ENCODE measurements around the gene CEP63. TPM values are rescaled to one million over a fixed set of nuclear protein-coding genes. Genes with fewer than 3 reads are reported as not detected.

Gene CEP63
- total RNA-seq (10 to 100 TPM; 16.6 to 74.1 (median 22.8) TPM), polyA plus RNA-seq (10 to 100 TPM; 18.8 to 22.2 TPM)
- long read RNA-seq, donor 1, partial matches to known transcripts = 38 of 72 reads
- long read RNA-seq, donor 1, other reads (novel, unspliced or antisense) = 26 of 72 reads
- long read RNA-seq, donor 2, partial matches to known transcripts = 108 of 159 reads
- long read RNA-seq, donor 2, other reads (novel, unspliced or antisense) = 49 of 159 reads
- long read RNA-seq, donor 3, partial matches to known transcripts = 2 of 43 reads
- long read RNA-seq, donor 3, other reads (novel, unspliced or antisense) = 33 of 43 reads

DNA sequence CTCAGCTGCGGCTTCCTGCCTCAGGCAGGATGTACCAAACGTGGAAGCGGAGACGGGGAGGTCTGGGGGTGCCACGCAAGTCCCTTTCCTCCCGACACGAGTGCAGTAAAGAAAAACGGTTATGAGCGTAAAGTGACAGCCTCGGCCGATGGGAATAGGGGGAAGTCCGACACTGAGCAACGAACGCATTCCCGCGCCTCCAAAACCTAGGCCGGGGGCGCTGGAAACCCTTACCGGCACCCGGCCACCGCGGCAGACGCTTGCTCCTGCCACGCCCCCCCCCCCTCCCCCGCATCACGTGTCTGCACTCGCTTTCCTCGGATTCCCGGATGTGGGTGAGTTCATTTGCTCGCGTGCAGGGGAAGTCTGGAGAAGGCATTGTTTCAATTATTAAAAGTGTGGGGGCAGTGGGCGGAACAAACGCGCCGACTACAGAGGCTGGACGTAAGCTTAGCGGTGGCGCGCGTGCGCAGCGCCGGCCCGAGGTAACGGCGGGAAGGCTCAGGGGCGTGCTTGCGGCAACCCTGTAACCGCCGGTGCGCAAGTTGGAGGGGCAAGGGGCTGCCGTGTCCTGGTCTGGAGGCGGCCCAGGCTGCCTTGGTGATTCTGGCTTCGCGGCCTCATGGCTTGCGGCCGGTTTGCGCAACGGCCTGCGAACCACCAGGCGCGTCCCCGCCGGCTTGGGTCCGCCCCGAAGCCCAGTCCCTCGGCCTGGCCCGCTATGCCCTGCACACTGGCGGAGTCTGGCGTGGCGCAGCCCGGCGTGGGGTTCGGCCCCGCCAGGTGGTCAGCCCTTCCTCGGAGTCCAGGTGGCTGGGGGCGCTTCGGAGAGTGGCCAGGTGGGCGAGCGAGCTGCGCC is at the start of gene CEP63, which contains the start of gene ANAPC13:
TSS of gene CEP63 (plus strand) at position 340 of the 859 bp plus-strand sequence. CDS start 9,264 bp downstream, outside the sequence.
TSS of gene ANAPC13 (minus strand) at position 268 of the 859 bp plus-strand sequence. CDS start 3,081 bp downstream, outside the sequence.
- Histone ChIP-seq H3K4me3 (peak within 1 kb of the TSS; percentile 88), H3K36me3 (no peaks in the 10 kb centered on the region), H3K9me3 (no peaks in the 10 kb centered on the region), H3K27ac (peak within 1 kb of the TSS; percentile 92 to 93), H3K4me1 (ENCODE audit: insufficient read depth) (peaks cover 5% of the 10 kb centered on the region), H3K27me3 (no peaks in the 10 kb centered on the region)
- 0% methylated on average over 64 to 81 of the region's 81 CpGs for WGBS, 3 donors
- peak; percentile 91 to 95 (median 92) for DNase-seq
- no peak for TF ChIP-seq EP300 (IDR thresholded peaks at IDR 0.05)
- TF ChIP-seq, protein P1, sequence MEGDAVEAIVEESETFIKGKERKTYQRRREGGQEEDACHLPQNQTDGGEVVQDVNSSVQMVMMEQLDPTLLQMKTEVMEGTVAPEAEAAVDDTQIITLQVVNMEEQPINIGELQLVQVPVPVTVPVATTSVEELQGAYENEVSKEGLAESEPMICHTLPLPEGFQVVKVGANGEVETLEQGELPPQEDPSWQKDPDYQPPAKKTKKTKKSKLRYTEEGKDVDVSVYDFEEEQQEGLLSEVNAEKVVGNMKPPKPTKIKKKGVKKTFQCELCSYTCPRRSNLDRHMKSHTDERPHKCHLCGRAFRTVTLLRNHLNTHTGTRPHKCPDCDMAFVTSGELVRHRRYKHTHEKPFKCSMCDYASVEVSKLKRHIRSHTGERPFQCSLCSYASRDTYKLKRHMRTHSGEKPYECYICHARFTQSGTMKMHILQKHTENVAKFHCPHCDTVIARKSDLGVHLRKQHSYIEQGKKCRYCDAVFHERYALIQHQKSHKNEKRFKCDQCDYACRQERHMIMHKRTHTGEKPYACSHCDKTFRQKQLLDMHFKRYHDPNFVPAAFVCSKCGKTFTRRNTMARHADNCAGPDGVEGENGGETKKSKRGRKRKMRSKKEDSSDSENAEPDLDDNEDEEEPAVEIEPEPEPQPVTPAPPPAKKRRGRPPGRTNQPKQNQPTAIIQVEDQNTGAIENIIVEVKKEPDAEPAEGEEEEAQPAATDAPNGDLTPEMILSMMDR (IDR thresholded peaks at IDR 0.05) = peak in 2 of 3 donors; percentile 8 to 30
- peak; percentile 69 for TF ChIP-seq POLR2A (IDR thresholded peaks at IDR 0.05)
- intact Hi-C loops (cut with DNase I) = loop anchor here in 1 of 4 donors (1.0 kb wide), 1 partner anchor 234 kb away; no protein-coding TSS in a partner anchor

DNA sequence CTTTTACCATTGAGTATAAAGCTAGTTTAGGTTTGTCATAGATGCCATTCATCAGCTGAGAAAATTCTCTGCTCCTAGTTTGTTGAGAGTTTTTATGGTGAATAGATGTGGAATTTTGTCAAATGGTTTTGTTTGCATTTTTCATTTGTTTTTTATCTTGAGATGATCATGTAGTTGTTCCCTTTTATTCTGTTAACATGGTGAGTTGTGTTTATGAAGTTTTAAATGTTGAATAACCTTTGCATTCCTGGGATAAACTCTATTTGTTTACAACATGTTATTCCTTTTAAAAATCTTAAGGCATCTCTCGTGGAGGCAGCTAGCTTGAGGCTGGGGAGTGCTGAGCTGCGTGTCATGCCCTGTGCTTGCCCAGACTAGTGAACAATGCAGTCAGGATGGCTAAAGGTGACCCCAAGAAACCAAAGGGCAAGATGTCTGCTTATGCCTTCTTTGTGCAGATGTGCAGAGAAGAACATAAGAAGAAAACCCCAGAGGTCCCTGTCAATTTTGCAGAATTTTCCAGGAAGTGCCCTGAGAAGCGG is 48.6 kb upstream of the CEP63 start:
- DNase-seq = no peak
- TF ChIP-seq EP300 (IDR thresholded peaks at IDR 0.05) (no peak), POLR2A (IDR thresholded peaks at IDR 0.05) (no peak)
- TF ChIP-seq, protein P1 (IDR thresholded peaks at IDR 0.05) = no peak
- 49 to 66% (median 54%) methylated on average over 3 of the region's 3 CpGs for WGBS, 3 donors
- Histone ChIP-seq H3K9me3 (no peaks in the 10 kb centered on the region), H3K27me3 (no peaks in the 10 kb centered on the region), H3K27ac (no peak overlapping the region), H3K4me3 (no peak overlapping the region), H3K36me3 (no peaks in the 10 kb centered on the region), H3K4me1 (ENCODE audit: insufficient read depth) (no peaks in the 10 kb centered on the region)
- intact Hi-C loops (cut with DNase I) = no loop called here

DNA sequence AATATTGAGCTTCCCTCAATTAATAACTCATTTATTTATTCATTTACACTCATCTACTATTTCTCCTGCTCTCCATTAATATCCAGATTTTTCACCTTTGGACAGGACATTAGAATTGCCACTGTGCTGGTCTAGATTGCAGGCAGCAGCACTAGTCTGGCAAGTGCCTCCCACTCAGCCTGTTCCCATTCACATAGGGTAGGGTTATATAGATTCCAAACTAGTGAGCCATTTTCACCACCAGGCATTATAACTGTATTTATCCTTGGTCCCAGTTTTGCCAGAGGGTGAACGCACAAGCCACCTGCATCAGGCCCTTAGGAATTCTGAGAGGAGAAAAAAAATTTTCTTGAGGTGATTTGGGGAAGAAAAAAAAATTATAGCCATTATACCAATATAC is 44.5 kb upstream of the CEP63 start:
- intact Hi-C loops (cut with DNase I) = no loop called here
- WGBS, 3 donors = 89 to 100% (median 94%) methylated on average over 1 of the region's 1 CpG

DNA sequence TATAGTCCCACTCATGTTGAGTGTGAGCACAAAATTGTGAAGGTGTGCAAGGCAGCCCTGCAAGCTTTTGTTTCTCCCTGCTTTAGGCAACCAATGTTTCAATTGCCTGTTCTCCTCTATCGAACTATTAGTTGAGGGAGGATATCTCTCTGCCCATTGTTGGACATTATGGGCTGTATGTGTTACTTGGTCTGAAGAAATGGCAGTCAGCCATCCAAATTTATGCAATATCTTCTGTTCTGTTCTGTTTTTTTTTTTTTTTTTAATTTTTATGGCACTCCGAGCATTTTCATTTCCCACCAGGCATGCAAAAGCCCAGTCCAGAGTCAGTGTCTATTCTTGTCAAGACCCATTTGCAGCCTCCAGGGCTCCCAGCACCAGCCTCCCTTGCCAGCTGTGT is 44.0 kb upstream of the CEP63 start:
- H3K27ac ChIP-seq = no peak overlapping the region
- intact Hi-C loops (cut with DNase I) = no loop called here
- H3K36me3 ChIP-seq = no peaks in the 10 kb centered on the region
- no peaks in the 10 kb centered on the region for H3K9me3 ChIP-seq
- DNase-seq = no peak
- TF ChIP-seq, protein P1 (IDR thresholded peaks at IDR 0.05) = no peak
- TF ChIP-seq EP300 (IDR thresholded peaks at IDR 0.05) = no peak
- TF ChIP-seq POLR2A (IDR thresholded peaks at IDR 0.05) = no peak
- 71 to 76% (median 73%) methylated on average over 2 of the region's 2 CpGs for whole genome bisulfite sequencing, 3 donors
- H3K4me3 ChIP-seq = no peak overlapping the region
- no peaks in the 10 kb centered on the region for H3K4me1 ChIP-seq (ENCODE audit: insufficient read depth)
- H3K27me3 ChIP-seq = no peaks in the 10 kb centered on the region

More for the DNA sequence above, 44.5 kb upstream of the CEP63 start:
- Histone ChIP-seq H3K9me3 (no peaks in the 10 kb centered on the region), H3K36me3 (no peaks in the 10 kb centered on the region), H3K27ac (no peak overlapping the region), H3K27me3 (no peaks in the 10 kb centered on the region), H3K4me3 (no peak overlapping the region), H3K4me1 (ENCODE audit: insufficient read depth) (no peaks in the 10 kb centered on the region)
- DNase-seq = no peak
- TF ChIP-seq POLR2A (IDR thresholded peaks at IDR 0.05) (no peak), EP300 (IDR thresholded peaks at IDR 0.05) (no peak)
- TF ChIP-seq, protein P1 (IDR thresholded peaks at IDR 0.05) = no peak
